GM12872 (cell line): Measurements from ENCODE around the gene DDA1.

Experiments used
- TF ChIP-seq, protein P1 (sequence below): IDR thresholded peaks from 3 replicates; pipeline ENCODE4 v1.5.1; 2011; ENCODE audit warnings: low read depth, mild to moderate bottlenecking, low read length, moderate library complexity; ENCODE audit not compliant: insufficient read depth

DDA1 gene

DNA sequence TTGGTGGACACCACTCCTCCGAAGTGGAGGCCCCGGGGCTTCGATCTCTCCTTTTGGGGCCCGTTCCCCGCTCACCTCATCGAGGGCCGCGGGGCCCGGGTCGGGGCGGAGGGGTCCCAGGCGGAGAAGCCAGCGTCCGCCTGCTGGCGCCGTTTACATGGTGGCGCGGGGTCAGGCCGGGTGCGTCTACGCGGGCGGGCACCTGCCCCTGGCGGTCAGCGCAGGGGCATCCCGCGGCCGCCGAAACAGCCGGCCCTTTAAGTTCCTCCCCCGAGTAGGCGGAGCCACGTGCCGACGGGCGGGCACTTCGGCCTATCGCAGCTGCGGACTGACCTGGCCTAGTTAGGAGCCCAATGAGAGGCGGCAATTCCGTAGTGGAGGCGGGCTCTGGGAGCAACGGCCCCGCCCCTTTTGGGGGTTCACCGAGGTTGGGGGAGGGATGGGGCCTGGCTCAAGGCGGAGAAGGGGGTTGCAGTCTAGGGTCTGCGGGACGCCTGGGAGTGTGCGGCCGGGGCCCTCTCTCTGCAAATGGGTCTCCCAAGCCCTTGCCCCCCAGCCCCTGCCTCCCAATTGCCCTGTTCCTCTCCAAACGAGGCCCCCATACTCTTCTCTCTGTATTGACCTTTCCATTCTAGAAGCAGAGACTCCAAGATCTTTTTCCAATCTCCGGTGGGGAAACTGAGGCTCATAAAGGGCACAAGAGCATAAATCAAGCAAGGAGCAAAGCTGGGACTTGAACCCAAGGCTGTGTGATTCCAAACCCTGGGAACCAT, 6.0 kb upstream of the DDA1 start, which contains the start of gene ABHD8:
Gene ABHD8 (minus strand): TSS at position 259 of the 773 bp plus-strand sequence. CDS start 1,809 bp downstream, outside the sequence.
- TF ChIP-seq, protein P1, sequence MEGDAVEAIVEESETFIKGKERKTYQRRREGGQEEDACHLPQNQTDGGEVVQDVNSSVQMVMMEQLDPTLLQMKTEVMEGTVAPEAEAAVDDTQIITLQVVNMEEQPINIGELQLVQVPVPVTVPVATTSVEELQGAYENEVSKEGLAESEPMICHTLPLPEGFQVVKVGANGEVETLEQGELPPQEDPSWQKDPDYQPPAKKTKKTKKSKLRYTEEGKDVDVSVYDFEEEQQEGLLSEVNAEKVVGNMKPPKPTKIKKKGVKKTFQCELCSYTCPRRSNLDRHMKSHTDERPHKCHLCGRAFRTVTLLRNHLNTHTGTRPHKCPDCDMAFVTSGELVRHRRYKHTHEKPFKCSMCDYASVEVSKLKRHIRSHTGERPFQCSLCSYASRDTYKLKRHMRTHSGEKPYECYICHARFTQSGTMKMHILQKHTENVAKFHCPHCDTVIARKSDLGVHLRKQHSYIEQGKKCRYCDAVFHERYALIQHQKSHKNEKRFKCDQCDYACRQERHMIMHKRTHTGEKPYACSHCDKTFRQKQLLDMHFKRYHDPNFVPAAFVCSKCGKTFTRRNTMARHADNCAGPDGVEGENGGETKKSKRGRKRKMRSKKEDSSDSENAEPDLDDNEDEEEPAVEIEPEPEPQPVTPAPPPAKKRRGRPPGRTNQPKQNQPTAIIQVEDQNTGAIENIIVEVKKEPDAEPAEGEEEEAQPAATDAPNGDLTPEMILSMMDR: peak; percentile 52

- TF ChIP-seq, protein P1: no peak
These were observed 5.5 kb upstream of the DDA1 start for GRCh38 chr19:17303940-17304267.

DNA sequence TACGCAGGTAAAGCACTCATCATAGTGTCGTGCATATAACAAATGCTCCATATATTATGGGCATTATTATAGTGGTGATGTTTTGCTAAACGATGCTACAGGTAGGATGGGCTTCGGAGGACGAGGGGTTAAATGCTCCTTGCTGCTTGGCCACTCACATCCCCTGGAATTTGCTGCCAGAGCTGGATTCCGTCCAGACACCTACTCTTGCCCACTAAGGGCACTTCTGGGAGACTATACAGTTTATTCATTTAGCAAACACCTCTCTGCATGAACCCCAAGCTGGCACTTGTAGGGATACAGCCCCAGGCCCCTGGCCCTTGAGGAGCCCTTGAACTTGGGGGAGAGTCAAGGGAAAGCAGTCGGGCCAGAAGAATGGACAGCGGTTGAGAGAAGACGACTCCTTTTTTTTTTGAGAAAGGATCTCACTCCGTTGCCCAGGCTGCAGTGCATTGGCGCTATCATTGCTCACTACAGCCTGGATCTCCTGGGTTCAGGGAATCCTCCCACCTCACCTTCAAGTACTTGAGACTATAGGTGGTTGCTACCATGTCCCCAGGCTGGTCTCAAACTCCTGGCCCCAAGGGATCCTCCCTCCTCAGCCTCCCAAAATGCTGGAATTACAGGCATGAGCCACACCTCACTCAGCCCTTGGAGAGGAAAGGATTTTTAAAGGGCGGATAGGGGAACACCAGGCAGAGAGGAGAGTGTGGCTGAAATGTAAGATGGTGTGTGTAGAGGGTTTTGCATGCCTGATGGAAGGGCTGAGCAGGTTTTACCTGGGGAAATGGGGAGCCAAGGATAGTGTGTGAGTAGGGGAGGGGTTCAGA, 4.8 kb upstream of the DDA1 start:
- TF ChIP-seq, protein P1: no peak

DNA sequence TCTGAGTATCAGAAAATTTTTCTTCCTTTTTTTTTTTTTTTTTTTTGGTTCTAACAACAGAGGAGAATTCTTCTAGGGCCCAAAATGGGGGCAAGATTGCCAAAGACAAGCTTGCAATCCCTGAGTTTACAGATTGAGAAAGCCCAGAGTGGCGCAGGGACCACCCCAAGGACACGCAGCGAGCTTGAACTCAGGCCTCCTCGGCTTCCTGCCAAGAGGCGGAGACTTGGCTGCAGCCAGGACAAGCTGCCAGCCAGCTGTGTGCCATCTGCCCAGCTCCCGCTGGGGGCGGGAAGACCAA, 4.2 kb upstream of the DDA1 start:
- TF ChIP-seq, protein P1: no peak

- TF ChIP-seq, protein P1: peak; percentile 87
These were observed 3.7 kb upstream of the DDA1 start, which contains the start of gene MRPL34 for GRCh38 chr19:17305517-17306284. Gene MRPL34, plus strand, starts transcription at chr19:17305872. Its CDS starts 21 bp downstream, at chr19:17305893.

DNA sequence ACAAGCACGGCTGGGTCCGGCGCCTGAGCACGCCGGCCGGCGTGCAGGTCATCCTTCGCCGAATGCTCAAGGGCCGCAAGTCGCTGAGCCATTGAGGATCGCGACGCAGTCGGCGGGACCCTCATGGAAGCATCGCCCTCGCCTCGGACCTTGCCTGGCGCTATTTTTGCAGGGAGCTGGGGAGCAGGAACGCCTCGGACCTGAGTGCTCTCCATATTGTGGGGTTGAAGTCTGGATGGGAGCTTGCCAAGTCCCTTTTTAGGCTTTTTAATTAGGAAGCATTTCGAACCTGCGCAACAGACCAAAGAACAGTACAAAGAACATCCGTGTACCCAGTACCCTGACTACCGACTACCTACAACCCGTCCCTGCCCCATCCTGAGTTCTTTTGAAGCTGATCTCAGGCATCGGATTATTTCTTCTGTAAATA, 3.1 kb upstream of the DDA1 start:
- TF ChIP-seq, protein P1: no peak

DNA sequence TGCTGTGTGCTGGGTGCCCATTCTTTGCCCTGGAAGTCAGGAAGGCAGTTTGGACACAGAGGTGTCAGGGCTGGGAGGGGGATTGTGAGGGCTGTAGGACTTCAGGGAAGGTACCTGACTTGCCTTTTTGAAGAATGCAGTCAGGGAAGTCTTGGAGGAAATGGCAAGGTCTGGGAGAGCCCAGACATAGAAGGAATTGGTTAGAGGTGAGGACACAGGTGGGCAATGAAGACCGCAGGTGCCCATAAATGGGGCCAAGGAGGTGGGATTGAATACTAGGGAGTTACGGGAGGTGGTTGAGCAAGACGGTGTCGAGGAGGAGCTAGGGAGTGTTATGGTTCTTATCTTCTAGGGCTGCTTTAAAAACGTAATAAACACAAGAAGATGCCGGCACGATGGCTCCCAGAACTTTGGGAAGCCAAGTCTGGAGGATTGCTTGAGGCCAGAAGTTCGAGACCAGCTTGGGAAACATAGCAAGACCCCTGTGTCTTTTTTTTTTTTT, 1.4 kb upstream of the DDA1 start:
- TF ChIP-seq, protein P1: no peak
